Fibroblast of peridontal ligament (primary cell): ENCODE data around the gene LIPC.

Experiments used
- DNase-seq: peaks from one replicate; pipeline ENCODE4 v3.0.0-alpha.2; 2010; ENCODE audit errors: extremely low read depth

Gene LIPC

DNA sequence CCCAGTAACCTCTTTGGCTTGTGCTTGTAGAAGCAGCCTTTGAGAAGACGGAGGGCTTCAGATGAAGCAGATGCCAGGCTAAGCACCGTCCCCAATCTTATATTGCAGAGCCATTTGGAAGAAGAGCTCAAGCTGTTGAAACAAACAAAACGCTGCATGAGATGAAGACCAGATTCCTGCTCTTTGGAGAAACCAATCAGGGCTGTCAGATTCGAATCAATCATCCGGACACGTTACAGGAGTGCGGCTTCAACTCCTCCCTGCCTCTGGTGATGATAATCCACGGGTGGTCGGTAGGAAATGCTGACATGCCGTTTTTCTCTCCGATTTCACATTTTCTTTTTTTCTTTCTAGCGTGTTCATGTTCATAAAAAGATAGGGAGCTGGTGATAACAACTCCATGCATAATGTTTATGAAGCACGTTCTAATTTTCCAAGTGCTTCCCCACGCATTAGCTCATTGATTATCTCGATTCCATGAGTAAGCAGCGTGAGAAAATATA, 106.5 kb downstream of the LIPC start:
- no peak for DNase-seq

DNA sequence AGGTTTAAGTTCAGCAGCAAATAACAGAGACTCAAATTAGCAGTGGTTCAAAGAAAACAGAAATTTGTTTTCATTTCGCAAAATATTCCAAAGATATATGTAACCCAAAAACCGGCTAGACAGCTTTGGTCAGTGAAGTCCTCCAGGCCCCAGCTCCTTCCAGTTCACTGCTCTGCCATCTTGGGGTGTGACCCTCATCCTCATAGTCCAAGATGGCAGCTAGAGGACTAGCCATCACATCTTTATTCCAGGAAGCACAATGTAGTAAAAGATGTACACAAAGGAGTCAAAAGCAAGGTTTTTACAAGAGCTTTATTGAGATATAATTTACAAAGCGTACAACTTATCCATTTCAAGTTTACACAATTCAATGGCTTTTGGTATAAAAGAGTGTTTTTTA, 107.1 kb downstream of the LIPC start:
- no peak for DNase-seq

DNA sequence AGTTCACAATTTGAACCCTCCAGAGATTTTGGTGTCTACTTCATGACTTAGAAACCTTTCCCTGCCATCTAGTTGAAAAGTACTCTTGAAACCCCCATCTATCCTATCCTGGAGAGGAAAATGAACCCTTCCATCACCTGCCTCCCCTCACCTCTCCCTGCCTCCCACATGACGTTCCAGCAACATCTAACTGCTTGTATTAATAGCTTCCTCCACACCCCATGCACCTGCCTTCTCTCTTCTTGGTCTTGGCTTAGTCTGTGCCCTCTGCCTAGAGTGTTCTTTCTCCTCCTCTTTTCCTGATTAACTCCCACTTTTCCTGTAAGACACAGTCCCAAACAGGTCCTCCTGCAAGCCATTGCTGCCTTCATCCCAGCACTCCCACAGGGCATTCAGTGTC, 107.8 kb downstream of the LIPC start:
- DNase-seq: no peak

DNA sequence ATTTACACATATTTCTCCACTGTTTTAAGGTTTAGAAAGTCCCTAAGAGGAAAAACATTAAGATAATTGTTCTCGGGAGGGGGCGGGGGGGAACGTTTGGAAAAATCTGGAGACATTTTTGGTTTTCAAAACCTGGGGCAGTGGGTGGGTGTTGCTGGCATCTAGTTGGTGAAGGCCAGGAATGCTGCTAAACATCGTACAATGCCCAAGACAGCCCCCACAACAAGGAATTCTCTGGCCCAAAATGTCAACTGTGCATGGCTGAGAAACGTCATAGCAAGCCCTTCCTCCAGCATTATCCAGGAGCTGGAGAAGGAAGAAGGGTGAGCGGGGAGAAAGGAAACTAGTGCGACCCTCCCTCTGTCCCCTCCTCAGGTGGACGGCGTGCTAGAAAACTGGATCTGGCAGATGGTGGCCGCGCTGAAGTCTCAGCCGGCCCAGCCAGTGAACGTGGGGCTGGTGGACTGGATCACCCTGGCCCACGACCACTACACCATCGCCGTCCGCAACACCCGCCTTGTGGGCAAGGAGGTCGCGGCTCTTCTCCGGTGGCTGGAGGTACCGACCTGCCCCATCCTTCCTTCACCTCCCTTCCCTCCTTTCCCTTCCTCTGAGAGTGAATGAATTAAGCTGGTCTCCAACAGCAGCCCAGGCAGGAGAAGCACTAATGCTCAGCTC, 109.8 kb downstream of the LIPC start:
- DNase-seq: no peak

DNA sequence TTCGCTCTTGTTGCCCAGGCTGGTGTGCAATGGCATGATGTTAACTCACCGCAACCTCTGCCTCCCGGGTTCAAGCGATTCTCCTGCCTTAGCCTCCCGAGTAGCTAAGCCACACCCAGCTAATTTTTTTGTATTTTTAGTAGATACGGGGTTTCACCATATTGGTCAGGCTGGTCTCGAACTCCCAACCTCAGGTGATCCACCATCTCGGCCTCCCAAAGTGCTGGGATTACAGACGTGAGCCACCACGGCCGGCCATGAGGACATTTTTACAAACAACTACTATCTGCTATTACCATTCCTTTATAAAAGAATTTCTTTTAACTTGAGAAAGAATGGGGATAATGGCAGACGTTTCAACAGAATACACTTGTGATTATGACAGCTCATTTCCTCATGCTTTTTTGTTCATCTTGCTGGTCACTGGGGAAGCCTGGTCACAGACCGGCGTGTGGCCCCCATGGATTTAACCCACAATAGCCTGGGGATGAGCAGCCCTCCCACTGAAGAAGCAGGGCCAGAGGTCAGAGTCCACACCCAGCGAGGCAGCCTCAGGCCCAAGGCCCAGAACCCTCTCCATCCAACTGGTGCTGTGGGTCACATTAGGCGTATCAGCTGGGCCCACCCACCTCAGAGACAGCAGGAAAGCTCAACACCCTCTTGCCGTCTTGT, 112.0 kb downstream of the LIPC start:
- no peak for DNase-seq

DNA sequence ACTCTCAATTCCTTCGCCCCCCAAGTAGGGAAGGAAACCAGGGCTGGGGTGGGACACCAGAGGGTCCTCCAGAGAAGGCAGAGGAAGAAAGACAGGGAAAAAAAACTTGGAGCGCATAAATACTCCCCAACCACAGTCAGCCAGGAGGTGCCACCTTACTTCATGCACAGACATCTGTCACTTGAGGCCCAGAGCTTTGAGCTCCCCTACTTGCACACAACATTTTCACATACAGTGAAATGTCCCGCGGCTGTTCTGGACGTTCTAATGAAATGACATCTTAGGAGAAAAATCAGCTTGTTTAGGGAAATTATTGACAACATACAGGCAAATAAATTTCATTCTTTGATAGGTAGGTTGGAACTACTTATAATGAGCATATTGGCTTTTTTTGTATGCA, 113.0 kb downstream of the LIPC start:
- no peak for DNase-seq

DNA sequence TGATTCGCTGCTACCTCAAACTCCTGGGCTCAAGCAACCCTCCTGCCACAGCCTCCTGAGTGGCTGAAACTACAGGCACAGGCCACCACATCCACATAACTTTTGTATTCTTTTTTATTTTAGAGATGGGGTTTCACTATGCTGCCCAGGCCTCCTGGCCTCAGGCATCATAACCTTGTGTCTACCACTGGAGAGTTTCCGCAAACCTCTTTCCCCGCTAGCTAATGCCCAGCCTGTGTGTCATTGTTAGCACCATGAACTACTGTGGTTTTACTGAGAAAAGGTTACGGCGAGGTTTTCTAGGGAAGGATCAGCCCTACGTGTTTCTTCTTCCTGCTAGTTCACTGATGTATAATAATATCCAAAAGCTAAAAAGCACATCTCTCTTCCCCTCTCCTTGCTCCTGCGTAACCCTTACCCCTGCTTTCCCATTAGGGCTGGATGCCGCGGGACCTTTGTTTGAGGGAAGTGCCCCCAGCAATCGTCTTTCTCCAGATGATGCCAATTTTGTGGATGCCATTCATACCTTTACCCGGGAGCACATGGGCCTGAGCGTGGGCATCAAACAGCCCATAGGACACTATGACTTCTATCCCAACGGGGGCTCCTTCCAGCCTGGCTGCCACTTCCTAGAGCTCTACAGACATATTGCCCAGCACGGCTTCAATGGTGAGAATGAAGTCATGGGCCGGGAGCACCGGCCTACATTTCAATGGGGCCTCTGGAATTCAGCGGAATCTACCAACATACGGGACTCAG, 113.7 kb downstream of the LIPC start:
- DNase-seq: no peak

DNA sequence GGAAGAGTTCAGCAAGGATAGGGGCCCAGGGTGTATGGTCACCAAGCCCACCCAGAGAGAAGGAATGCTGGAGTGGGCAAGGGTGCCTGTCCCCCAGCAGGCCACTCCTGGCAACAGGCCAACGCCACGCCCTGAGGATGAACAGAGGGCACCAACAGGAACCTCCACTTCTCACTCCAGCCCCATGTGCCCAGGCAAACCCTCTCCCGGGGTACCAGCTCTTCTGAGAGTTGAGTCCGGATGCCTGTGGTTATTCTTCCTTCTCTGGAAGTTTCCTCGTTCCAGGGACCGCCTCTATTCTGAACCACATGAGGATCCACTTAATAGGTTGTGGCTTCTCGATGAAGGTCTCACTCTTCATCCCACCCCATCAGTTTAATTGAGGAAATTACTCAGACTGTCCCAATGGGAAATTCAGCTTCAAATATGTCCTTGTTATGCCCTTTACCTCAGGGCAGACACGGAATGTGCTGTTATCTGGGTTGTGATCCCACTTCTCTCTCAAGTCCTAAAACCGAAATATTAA, 114.3 kb downstream of the LIPC start:
- no peak for DNase-seq

DNA sequence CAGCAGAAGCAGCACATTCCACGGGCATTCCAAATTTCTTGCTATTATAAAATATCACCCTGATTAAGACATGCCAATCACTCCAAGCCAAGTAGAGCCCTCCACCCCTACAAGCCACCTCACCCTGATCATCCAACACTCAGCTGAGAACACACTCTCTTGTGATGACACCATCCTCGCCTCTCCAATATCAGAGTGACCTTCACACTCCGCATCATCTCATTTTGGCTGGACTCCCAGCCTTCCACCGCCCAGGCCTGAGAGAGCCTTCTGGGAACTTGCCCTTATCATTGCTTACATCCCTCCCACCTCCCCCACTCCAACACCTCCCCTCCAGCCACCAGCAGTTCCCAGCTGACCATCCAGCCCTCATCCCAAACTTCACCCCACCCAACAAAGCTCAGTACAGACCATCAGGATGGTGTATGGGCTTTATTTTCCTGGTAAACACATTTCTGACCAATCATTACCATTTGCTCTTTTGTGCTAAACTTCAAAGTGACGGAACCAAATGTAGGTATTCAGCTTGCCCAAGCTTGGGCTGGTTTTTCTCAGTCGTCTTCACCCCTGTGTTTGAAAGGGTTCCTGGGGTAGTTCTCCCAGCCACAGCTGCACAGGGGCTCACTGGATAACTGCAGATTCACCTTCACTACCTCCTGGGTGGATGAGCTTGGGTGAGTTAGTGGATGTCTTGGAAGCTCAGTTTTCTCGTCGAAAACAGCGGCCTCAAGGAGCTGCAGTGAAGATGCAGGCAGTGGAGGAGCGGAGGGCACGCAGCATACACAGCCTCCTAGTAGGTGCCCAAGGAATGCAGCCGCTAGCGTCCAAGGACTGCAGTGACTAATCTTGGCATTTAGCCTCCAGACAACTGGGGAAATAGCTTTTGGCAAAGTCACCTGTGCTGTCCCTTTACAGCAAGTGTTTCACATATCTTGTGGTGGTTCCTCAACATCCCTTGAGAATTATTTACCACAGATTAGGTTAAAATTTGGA, 115.1 kb downstream of the LIPC start:
- DNase-seq: peak; percentile 70

DNA sequence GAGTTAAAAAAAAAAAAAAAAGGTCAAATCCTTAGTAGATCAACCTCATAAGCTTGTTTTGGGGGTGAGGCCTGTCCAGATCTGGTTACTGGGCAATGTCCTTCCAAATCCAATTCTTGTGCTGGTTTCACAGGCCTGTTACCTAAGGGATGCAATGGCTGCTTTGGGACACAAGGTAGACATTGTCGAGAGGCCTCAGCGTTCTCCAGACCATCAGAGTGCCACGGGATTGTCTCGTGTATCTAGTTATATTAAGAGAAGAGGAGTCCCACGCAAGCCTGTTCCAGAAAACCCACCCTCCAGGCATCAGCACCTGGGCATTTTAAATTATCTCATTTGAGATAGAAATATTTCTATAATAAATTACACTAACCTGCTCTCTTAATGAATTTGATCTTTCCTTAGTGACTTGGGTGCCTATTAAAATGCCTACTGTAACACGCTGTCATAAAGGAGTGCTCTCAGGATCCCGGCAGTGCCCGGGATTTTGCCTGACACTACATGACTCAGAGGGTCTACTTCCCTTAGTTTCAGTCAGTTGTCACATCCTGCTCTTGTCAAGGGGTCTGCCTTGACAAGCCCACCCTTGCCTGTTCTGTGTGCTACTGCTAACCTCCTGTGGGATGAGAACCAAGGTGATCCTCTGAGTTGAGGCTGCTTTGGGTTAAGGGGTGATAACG, 116.0 kb downstream of the LIPC start:
- DNase-seq: no peak

DNA sequence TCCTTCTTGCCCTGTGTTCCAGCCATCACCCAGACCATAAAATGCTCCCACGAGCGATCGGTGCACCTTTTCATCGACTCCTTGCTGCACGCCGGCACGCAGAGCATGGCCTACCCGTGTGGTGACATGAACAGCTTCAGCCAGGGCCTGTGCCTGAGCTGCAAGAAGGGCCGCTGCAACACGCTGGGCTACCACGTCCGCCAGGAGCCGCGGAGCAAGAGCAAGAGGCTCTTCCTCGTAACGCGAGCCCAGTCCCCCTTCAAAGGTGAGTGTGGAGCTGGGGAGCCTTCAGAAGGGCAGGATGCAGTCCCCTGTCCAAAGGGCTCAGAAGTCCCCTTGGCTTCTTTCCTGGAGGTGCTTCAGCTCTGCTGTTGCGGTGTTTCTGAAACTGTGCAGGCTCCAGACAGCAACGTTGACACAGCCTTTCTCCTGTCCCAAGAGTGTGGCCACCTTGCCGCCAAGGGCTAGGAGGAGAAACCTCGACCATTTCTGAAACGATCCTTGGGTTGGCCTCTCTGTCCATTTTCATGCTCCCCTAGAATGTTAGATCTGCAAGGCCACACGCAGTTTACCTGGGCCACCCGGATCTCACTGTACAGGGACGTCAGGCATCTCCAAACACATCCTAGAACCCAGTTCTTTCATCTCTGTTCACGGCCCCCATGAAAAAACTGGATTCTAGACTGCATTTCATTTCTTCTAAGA, 116.7 kb downstream of the LIPC start:
- DNase-seq: no peak

DNA sequence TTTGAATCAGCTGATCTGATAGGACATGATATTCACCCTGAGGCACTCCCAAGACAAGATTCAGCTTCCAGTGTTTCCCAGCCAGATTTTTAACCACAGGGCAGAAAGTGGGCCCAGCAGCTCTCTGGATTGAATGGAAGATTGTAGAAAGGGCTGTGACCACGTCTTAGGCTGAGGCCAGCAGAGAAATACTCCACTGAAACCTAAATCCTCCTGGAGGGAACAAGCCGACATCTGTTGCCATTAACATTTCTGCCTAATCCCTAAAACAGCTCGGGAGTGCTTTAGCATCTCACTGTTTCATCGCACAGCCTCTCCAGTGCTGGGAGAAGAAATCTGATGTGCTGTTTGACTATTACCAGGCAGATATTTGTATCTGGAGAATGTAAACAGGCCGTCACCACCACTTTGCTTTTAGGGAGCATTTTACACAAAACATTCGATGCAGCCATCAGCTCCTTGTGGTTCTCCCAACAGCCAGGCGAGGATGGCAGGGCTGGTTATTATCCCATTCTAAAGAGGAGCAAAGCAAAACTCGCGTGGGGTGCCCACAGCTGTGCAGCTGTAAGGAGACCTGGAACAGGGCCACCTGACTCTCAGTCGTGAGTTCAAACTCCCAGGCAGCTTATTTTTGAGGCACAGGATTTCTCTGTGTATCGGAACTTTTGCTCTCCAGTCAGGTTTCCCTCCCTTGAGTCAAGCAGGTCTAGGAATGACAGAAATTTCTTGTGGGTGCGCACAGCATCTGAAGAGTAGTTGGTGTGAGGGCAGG, 117.4 kb downstream of the LIPC start:
- DNase-seq: peak; percentile 74

DNA sequence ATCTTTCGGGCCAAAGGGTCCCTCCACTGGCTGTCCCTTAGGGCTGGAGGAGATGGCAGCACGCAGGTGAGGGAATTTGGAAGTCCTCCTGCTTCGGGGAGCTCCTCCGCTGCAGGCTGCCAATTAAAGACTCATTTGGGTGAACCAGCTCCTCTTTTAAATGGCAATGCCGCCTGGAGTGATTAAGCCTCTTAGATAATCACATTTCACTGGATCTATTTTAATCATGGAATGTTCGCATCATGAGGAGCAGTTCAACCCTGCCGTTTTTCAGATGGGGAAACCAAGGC, 117.9 kb downstream of the LIPC start:
- no peak for DNase-seq

DNA sequence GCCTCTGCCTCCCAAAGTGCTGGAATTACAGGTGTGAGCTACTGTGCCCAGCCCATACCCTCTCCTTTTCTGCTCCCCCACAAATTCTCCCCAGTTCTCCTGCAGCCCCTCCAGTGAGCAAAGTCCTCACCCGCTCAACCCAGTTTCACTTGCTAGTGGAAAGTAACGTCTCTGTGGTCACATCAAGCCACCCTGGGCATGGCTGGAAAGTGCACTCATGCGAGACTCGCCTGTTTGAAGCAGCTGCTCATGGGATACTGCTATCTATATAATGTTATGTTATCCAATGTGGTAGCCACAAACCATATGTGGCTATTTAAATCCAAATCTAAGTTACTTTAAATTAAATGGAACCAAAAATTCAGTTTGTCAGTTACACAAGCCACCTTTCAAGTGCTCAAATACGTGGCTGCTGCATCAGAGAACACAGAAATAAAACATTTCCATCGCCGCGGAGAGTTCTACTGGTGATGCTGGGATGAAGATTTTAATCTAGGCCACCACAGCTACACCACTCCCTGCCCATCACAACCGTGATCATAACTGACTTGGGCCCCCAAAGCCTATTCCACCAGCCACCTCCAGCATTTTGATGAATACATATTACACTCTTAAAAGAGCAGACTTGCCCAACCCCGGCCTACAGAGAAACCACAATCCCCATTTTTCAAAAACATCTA, 119.4 kb downstream of the LIPC start:
- no peak for DNase-seq

DNA sequence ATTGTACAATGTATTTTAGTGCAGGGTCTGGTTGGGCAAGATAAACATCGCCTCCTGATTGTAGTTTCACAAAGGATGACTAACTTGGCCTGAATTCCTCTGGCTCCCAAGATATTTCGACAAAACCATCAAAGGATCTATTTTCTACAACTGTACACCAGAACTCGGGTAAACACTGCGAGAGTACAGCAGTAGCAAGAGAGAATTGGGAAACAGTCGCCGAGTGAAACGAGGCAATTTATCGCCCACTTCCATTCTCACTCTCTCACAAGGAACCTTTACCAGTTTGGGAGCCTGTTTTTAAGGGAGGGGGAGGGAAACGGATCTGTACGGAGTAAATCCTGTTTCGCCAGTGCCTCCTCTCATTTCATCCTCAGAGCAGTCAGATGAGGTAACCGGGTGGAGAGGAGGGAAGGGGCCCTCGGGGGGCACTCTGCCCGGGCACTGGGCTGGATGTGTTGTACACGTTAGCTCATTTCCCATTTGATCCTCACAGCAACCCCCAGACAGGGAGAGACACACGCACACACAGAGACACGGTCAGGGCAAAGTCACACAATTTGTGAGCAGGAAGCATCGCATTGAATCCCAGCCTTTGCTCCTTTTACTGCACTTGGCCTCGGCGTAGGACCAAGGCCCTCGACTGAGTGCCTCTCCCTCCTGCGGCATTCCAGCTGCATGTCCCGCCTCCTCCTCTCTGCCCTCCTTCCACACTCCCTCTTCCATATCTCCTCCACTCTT, 120.1 kb downstream of the LIPC start:
- DNase-seq: peak; percentile 99

DNA sequence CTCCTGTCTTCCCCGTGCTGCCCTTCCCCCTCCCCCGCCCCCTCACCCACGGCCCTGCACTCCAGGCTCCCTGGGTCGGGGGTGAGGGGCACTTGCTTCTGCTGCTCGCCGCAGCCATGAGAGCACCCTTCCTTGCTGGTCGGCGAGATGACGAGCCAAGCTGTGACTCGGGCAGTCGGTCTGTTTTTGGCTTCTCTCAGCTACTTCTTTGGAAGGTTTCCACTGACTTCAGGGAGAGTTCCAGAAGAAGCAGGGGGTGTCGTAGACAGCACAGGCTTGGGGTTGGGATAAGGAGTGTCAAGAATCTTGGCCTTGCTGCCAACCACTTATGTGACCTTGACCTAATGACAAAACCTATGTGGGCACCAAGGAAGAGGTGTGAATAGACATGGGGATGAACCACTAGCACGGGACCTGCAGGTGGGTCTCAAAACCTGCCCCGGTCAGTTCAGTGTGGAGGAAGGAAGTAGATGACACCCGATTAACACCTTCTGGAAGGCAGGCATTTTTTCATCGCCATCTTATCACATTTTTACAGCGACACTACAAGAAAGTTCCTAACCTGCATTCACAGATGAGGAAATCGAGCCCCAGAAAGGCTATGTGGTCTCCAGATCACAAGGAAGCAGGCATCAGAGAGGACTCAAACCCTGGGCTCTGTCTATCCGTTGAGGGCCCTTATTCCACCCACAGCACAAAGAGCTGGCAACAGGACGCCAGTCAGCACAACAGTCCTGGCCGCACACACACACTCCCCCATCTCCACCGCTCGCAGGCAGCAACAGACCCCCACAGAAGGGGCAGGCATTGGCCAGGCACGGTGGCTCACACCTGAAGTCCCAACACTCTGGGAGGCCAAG, 120.9 kb downstream of the LIPC start:
- DNase-seq: peak; percentile 19

DNA sequence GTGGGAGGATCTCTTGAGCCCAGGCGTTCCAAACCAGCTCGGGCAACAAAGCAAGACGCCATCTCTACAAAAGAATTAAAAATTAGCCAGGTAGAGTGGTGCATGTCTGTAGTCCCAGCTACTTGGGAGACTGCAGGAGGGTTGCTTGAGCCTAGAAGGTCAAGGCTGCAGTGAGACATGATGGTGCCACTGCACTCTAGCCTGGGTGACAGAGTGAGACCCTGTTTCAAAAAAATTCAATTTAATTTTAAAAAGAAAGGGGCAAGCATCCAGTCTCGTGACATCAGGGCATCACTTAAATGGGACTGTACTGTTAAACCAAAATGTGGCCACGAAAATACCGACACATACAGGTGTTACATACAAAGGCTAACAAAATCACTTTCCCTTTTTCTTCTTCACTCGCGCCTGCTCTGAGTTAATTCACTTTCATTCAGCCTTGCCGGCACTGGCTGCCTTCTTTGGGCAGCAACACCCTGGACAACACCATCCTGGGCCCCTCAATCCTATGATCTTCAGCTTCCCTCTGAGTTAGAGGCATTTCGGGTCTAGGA, 121.7 kb downstream of the LIPC start:
- DNase-seq: no peak
